ENCODE measurements around the gene WNT7B. TPM values are rescaled to one million over a fixed set of nuclear protein-coding genes. Genes with fewer than 3 reads are reported as not detected.

Gene WNT7B
- total RNA-seq, 4 donors from 2014 or later: not detected

DNA sequence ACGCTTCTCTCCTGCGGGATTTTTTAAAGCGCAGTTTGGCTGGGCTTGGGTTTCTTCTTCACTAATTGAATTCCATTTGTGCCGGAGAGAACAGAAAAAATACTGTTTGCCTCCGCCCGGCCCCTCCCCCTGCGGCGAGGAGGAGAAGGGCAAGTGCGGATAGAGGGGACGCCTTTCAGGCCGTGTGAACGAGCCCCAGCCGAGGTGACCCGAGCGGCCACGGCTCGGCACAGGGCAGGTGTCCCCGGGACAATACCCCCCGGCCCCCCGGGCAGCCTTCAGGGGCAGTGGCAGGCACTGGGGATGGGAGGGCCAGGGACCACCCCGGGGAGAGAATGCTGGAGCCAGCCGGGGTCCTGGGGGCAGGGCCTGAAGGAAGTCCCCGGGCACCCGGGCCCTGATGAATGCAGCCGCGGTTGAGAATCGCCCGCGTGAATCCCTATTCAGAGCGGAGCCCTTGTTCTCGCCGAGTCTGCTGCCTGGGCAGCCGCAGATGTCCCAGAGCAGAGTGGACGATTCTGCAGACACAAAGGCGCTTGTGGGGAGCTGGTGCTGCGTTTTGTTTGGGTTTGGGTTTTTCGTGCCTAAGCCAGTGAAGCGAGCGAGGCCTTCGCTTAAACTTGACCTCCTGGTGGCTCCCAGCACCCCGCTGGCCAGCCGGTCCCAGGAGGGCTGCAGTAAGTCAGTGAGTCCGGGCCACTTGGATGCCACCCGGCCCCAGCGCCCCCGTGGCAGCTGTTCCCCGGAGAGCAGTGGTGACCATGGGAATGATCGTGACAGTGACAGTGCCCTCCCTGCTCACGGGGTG is 96.0 kb downstream of the WNT7B start:
- TF ChIP-seq, protein P1, sequence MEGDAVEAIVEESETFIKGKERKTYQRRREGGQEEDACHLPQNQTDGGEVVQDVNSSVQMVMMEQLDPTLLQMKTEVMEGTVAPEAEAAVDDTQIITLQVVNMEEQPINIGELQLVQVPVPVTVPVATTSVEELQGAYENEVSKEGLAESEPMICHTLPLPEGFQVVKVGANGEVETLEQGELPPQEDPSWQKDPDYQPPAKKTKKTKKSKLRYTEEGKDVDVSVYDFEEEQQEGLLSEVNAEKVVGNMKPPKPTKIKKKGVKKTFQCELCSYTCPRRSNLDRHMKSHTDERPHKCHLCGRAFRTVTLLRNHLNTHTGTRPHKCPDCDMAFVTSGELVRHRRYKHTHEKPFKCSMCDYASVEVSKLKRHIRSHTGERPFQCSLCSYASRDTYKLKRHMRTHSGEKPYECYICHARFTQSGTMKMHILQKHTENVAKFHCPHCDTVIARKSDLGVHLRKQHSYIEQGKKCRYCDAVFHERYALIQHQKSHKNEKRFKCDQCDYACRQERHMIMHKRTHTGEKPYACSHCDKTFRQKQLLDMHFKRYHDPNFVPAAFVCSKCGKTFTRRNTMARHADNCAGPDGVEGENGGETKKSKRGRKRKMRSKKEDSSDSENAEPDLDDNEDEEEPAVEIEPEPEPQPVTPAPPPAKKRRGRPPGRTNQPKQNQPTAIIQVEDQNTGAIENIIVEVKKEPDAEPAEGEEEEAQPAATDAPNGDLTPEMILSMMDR (IDR thresholded peaks at IDR 0.05): no peak
- TF ChIP-seq POLR2AphosphoS5 (IDR thresholded peaks at IDR 0.05) (no peak), EP300 (IDR thresholded peaks at IDR 0.05; ENCODE audit: low read depth) (no peak), POLR2A (IDR thresholded peaks at IDR 0.05) (no peak)
- Histone ChIP-seq H3K27me3 (peaks cover 78% of the 10 kb centered on the region), H3K36me3 (no peaks in the 10 kb centered on the region), H3K27ac (no peak overlapping the region), H3K9me3 (no peaks in the 10 kb centered on the region), H3K4me3 (no peak overlapping the region), H3K4me1 (no peaks in the 10 kb centered on the region)
- intact Hi-C loops (cut with DNase I; ENCODE audit: low total_unique reads) (no loop called here), in situ Hi-C loops (cut with MboI; ENCODE audit: low pct_ligation_motif_present in 1 of 4, low pct_unique_long_range_greater_than_20kb in 1 of 4, low sequenced_read_pairs in 3 of 4) (no loop called here)
- DNase-seq: no peak
- WGBS, 2 donors (ENCODE audit: low coverage in 1 of 2): 25% methylated on average over 45 of the region's 49 CpGs; no CpG with 5 or more reads in 1 of the 2 donors

DNA sequence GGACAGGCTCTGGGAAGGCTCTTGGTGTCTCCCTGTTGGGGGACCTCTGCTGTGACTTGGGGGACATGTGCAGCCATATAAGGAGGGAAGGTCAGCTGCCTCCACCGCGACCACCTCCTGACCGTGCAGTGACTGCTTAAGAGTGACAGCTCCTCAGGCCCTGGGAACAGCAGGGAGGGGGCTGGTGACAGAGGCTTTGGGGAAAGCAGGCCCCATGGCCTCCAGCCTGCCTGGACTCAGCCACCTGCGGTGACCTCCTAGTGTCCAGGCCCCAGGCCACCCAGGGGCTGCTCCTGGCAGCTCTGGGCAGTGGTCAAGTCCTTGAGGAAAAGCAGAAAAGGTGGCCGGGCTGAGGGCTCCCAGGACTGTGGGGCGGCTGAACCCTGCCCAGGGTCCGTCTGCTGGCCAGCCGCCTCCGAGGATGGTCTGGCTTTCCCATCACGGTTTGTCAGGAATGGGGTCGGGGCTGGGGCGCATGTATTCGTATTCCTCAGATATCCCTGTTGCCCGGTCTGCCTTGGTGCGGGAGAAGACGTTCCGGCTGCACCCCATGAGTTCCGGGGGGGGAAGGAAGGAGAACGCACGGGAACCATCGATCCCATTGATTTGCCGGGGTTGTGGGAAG is 96.8 kb downstream of the WNT7B start:
- no peak for DNase-seq
- Histone ChIP-seq H3K36me3 (no peaks in the 10 kb centered on the region), H3K27ac (no peak overlapping the region), H3K27me3 (peaks cover 78% of the 10 kb centered on the region), H3K4me3 (no peak overlapping the region), H3K4me1 (no peaks in the 10 kb centered on the region), H3K9me3 (no peaks in the 10 kb centered on the region)
- in situ Hi-C loops (cut with MboI; ENCODE audit: low pct_ligation_motif_present in 1 of 4, low pct_unique_long_range_greater_than_20kb in 1 of 4, low sequenced_read_pairs in 3 of 4) (no loop called here), intact Hi-C loops (cut with DNase I; ENCODE audit: low total_unique reads) (no loop called here)
- TF ChIP-seq POLR2A (IDR thresholded peaks at IDR 0.05) (no peak), EP300 (IDR thresholded peaks at IDR 0.05; ENCODE audit: low read depth) (no peak), POLR2AphosphoS5 (IDR thresholded peaks at IDR 0.05) (no peak)
- TF ChIP-seq, protein P1 (IDR thresholded peaks at IDR 0.05): no peak
- 50% methylated on average over 22 of the region's 22 CpGs; no CpG with 5 or more reads in 1 of the 2 donors for whole genome bisulfite sequencing, 2 donors (ENCODE audit: low coverage in 1 of 2)

DNA sequence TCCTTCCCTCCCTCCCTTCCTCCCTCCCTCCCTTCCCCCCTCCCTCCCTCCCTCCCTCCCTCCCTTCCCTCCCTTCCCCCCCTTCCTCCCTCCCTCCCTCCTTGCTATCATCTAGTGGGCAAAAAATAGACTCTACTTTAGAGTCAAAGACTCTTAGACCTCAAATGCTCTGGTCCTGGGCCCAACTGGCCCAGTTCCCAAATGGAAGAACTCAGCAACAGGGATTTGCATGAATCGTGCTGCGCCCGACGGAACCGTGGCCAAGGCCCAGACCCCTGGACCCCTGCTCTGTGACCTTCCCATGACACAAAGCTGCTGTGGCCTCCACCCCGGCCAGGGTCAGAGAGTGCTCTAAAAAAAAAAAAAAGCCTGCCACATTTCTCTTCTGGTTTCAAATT is 97.4 kb downstream of the WNT7B start:
- Histone ChIP-seq H3K9me3 (no peaks in the 10 kb centered on the region), H3K4me3 (no peak overlapping the region), H3K27me3 (peaks cover 77% of the 10 kb centered on the region), H3K36me3 (no peaks in the 10 kb centered on the region), H3K4me1 (no peaks in the 10 kb centered on the region), H3K27ac (no peak overlapping the region)
- in situ Hi-C loops (cut with MboI; ENCODE audit: low pct_ligation_motif_present in 1 of 4, low pct_unique_long_range_greater_than_20kb in 1 of 4, low sequenced_read_pairs in 3 of 4) (no loop called here), intact Hi-C loops (cut with DNase I; ENCODE audit: low total_unique reads) (no loop called here)
- 44 to 80% methylated on average over 1 to 6 of the region's 6 CpGs for WGBS, 2 donors (ENCODE audit: low coverage in 1 of 2)
- TF ChIP-seq, protein P1 (IDR thresholded peaks at IDR 0.05): no peak
- TF ChIP-seq POLR2AphosphoS5 (IDR thresholded peaks at IDR 0.05) (no peak), EP300 (IDR thresholded peaks at IDR 0.05; ENCODE audit: low read depth) (no peak)
- DNase-seq: no peak

DNA sequence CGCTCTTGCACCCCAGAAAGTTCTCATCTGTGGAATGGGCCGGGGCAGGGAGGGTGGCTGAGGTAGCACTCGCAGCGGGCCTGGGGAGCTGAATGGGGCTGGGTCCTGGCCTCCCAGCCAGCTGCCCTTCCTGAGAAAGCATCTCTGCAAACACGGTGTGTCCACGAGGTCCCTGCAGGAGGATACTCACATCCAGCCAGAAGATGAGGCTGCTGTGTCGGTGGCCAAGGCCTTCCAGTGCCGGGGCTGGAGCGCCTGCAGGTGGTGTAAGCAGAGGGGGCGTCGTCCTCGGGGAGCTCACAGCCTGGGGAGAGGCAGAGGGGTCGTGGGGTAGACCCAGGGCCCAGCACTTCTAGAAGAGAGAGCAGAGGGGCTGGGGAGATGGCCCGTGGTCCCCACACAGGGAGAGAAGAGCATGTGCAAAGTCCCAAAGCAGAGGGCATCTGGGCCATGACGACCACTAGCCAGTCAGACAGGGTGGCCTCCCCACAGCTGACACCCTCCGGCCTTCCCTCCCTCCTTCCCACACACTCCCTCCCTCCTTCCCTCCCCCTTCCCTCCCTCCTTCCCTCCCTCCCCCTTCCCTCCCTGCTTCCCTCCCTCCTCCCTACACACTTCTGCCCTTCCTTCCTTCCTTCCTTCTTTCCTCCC is 97.9 kb downstream of the WNT7B start:
- no peaks in the 10 kb centered on the region for H3K4me1 ChIP-seq
- TF ChIP-seq EP300 (IDR thresholded peaks at IDR 0.05; ENCODE audit: low read depth): no peak
- TF ChIP-seq, protein P1 (IDR thresholded peaks at IDR 0.05): no peak
- TF ChIP-seq POLR2A (IDR thresholded peaks at IDR 0.05): no peak
- TF ChIP-seq POLR2AphosphoS5 (IDR thresholded peaks at IDR 0.05): no peak
- no peak for DNase-seq
- no peak overlapping the region for H3K4me3 ChIP-seq
- H3K27ac ChIP-seq: no peak overlapping the region
- intact Hi-C loops (cut with DNase I; ENCODE audit: low total_unique reads) (no loop called here), in situ Hi-C loops (cut with MboI; ENCODE audit: low pct_ligation_motif_present in 1 of 4, low pct_unique_long_range_greater_than_20kb in 1 of 4, low sequenced_read_pairs in 3 of 4) (no loop called here)
- H3K27me3 ChIP-seq: peaks cover 79% of the 10 kb centered on the region
- no peaks in the 10 kb centered on the region for H3K9me3 ChIP-seq
- no peaks in the 10 kb centered on the region for H3K36me3 ChIP-seq
- WGBS, 2 donors (ENCODE audit: low coverage in 1 of 2): 20 to 39% methylated on average over 1 to 9 of the region's 16 CpGs

Data from transverse colon (tissue), 4 donors.